Stimulated activated CD8-positive, alpha-beta memory T cell treated with anti-CD3 and anti-CD28 coated beads, Interleukin-15, amount 100 ng/mL, for 24 hours (primary cell): ENCODE results near the gene ZNF224.

ENCODE experiments used
- DNase-seq: peaks from one replicate; pipeline ENCODE4 v3.0.0-alpha.2; 2020; ENCODE audit warnings: low read depth

The ZNF224 gene

GRCh38 chr19:44131955-44132354 lies 37.8 kb downstream of the ZNF224 start:
- DNase-seq, result no peak

GRCh38 chr19:44141191-44142058 lies 47.3 kb downstream of the ZNF224 start, which contains the start of gene ZNF234:
Gene ZNF234, plus strand, starts transcription at chr19:44141554. Its CDS starts 3,079 bp downstream, at chr19:44144633.
- peak; percentile 34 for DNase-seq

GRCh38 chr19:44142059-44142433 lies 47.9 kb downstream of the ZNF224 start:
- no peak for DNase-seq

GRCh38 chr19:44149776-44150175 lies 55.6 kb downstream of the ZNF224 start:
- DNase-seq, result no peak

GRCh38 chr19:44151491-44151890 lies 57.3 kb downstream of the ZNF224 start:
- DNase-seq, result no peak

- DNase-seq, result no peak
Measured at GRCh38 chr19:44156475-44156874, 62.3 kb downstream of the ZNF224 start.
